T follicular helper cell (primary cell): ENCODE data around the gene SLC40A1.

Experiments
- DNase-seq: peaks from one replicate; pipeline ENCODE4 v3.0.0-alpha.2; 2020; ENCODE audit warnings: low read depth

SLC40A1 gene

DNA sequence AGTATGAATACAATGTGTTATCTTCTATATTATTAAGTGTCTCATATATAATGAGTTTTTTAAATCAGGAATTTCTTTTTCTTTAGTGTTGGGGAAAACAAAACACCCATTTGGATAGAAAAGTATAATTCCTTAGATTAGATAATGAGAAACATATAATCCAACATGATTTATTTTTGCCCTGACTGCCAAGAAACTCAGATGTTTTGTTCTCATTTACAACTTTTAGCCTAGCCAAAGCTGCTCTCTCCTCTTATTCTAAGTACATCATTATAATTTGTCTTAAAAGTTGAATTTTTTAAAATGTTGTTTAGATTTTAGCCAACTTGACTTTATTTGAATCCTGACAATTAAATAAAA is 68.6 kb downstream of the SLC40A1 start:
- DNase-seq: no peak

DNA sequence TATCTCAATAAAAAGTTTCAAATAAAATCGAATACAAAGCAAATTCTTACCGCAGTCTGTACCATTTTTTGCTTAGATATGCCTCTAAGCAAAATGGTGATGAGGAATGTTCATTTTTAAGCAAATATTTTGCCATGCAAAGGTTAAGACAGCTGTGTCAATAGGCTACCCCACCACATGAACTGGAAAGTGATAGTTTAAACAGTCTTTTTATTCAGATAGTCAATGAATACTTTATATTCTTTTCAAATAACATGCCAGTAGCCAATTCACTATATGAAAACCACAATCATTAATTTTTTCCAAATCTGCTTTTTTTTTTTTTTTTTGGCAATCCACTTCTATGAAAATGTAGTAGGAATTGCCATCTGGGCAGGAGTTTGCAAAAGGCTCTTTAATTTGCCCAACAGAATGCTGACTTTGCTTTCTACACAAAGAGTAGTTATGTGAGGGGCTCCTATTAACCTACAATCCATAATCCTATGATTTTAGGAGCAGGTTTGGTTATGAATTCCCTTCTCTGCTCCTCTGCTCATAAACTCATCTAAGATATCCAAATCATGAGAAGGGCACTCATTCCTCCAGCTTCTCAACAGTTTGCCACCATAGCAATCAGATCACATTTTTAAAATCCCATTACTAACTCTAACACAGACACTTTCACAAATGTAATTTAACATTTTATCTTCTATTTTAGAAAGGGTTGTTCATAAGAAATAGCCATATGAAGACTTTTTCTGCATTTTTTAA is 69.2 kb downstream of the SLC40A1 start:
- no peak for DNase-seq
